Fibroblast of pulmonary artery (primary cell): ENCODE measurements around the gene RHBDL1.

Source experiments
- DNase-seq: peaks from one replicate; pipeline ENCODE4 v3.0.0-alpha.2; 2010; ENCODE audit warnings: low read depth
- H3K4me3 ChIP-seq: replicated peaks from 2 replicates; pipeline ENCODE4 v1.5.1; 2011; ENCODE audit warnings: low read depth, mild to moderate bottlenecking, control low read depth, low read length, moderate library complexity
- CTCF ChIP-seq: IDR thresholded peaks from 2 replicates; pipeline ENCODE4 v1.5.1; 2011; ENCODE audit warnings: mild to moderate bottlenecking, control low read depth, low read length, inconsistent platforms; ENCODE audit errors: missing control alignments

The RHBDL1 gene

GRCh38 chr16:695355-696089 is 20.1 kb downstream of the RHBDL1 start:
- TF ChIP-seq CTCF = no peak
- DNase-seq = no peak
- no peak overlapping the region for H3K4me3 ChIP-seq

- TF ChIP-seq CTCF = no peak
- no peak overlapping the region for H3K4me3 ChIP-seq
- DNase-seq = no peak
Measured at GRCh38 chr16:698911-699671, 23.6 kb downstream of the RHBDL1 start.

GRCh38 chr16:700684-701584 is 25.5 kb downstream of the RHBDL1 start:
- DNase-seq = no peak
- no peak overlapping the region for H3K4me3 ChIP-seq
- no peak for TF ChIP-seq CTCF

- TF ChIP-seq CTCF = no peak
- no peak for DNase-seq
Measured at GRCh38 chr16:702341-702740, 26.9 kb downstream of the RHBDL1 start.

GRCh38 chr16:703406-703805 is 27.9 kb downstream of the RHBDL1 start:
- no peak for DNase-seq
- H3K4me3 ChIP-seq = no peak overlapping the region
- no peak for TF ChIP-seq CTCF

More at GRCh38 chr16:702341-702740, 26.9 kb downstream of the RHBDL1 start:
- no peak overlapping the region for H3K4me3 ChIP-seq

GRCh38 chr16:704047-704446 is 28.6 kb downstream of the RHBDL1 start:
- no peak overlapping the region for H3K4me3 ChIP-seq
- TF ChIP-seq CTCF = no peak
- no peak for DNase-seq
